Urinary bladder (tissue), 4 donors: ENCODE measurements around the gene UCP2. TPM values are rescaled to one million over a fixed set of nuclear protein-coding genes. Genes with fewer than 3 reads are reported as not detected.

Experiments used
- DNase-seq: peaks from one replicate; pipeline ENCODE4 v3.0.0-alpha.2; 2015; ENCODE audit errors: extremely low spot score
- H3K27ac ChIP-seq: one replicate; pipeline ENCODE4 v1.5.1; 2013; ENCODE audit warnings: low read depth, mild to moderate bottlenecking, moderate library complexity
- H3K36me3 ChIP-seq: one replicate; pipeline ENCODE4 v1.6.1; 2013; ENCODE audit warnings: mild to moderate bottlenecking, moderate library complexity; ENCODE audit not compliant: insufficient read depth
- H3K4me1 ChIP-seq: one replicate; pipeline ENCODE4 v1.6.1; 2013; ENCODE audit warnings: mild to moderate bottlenecking, moderate library complexity; ENCODE audit not compliant: insufficient read depth
- H3K4me3 ChIP-seq: one replicate; pipeline ENCODE4 v1.5.1; 2013; ENCODE audit warnings: low read depth, low read length
- WGBS: extraction: QIAGEN DNeasy Blood & Tissue Kit; methylation state at CpG from one replicate; pipeline ENCODE4 v1.1.7; 2013; 5-methylcytosine and 5-hydroxymethylcytosine counted together
- polyA plus RNA-seq: library from polyadenylated mRNA; stranded (reverse); fragments of 200-250 nt; gene quantifications from one replicate; pipeline ENCODE4 v1.2.3, GENCODE V29; 2013
- total RNA-seq: library from RNA; depleted of rRNA; stranded (reverse); fragments of >200 nt; gene quantifications from one replicate; pipeline ENCODE4 v1.2.3, GENCODE V29; 2014
- donor health status: healthy with polysubstance abuse.
- donor health status: healthy.

The UCP2 gene
- total and polyA plus RNA-seq, 2 donors, result 16.2 to 29.6 TPM

- 95% methylated on average over 29 of the region's 29 CpGs for WGBS
- H3K4me3 ChIP-seq, result no peak overlapping the region
- H3K4me1 ChIP-seq, result no peaks in the 10 kb centered on the region
- no peak for DNase-seq
- no peaks in the 10 kb centered on the region for H3K36me3 ChIP-seq
- H3K27ac ChIP-seq, result no peak overlapping the region
Observed at GRCh38 chr11:74005721-74006517, 23.3 kb upstream of the UCP2 start.

- no peak overlapping the region for H3K4me3 ChIP-seq
- 75% methylated on average over 11 of the region's 11 CpGs for WGBS
- H3K36me3 ChIP-seq, result no peaks in the 10 kb centered on the region
- no peak for DNase-seq
- H3K4me1 ChIP-seq, result no peaks in the 10 kb centered on the region
- H3K27ac ChIP-seq, result no peak overlapping the region
Observed at GRCh38 chr11:74004759-74005615, 22.3 kb upstream of the UCP2 start.

- Histone ChIP-seq H3K4me3 (no peak overlapping the region), H3K4me1 (no peaks in the 10 kb centered on the region), H3K36me3 (no peaks in the 10 kb centered on the region), H3K27ac (no peak overlapping the region)
- no peak for DNase-seq
- 83% methylated on average over 6 of the region's 6 CpGs for WGBS
Observed at GRCh38 chr11:74004046-74004695, 21.5 kb upstream of the UCP2 start.

- H3K4me1 ChIP-seq, result no peaks in the 10 kb centered on the region
- no peak for DNase-seq
- H3K36me3 ChIP-seq, result no peaks in the 10 kb centered on the region
- 92% methylated on average over 4 of the region's 4 CpGs for WGBS
- no peak overlapping the region for H3K27ac ChIP-seq
- no peak overlapping the region for H3K4me3 ChIP-seq
Observed at GRCh38 chr11:74002832-74003231, 20.2 kb upstream of the UCP2 start.

- no peak for DNase-seq
- no peak overlapping the region for H3K27ac ChIP-seq
- H3K4me3 ChIP-seq, result no peak overlapping the region
- H3K4me1 ChIP-seq, result no peaks in the 10 kb centered on the region
- 77% methylated on average over 7 of the region's 7 CpGs for WGBS
- H3K36me3 ChIP-seq, result no peaks in the 10 kb centered on the region
Observed at GRCh38 chr11:74001822-74002286, 19.2 kb upstream of the UCP2 start.

GRCh38 chr11:74000307-74001133, 17.9 kb upstream of the UCP2 start:
- WGBS, result 83% methylated on average over 14 of the region's 14 CpGs
- DNase-seq, result no peak
- H3K36me3 ChIP-seq, result no peaks in the 10 kb centered on the region

GRCh38 chr11:73999581-74000306, 17.1 kb upstream of the UCP2 start:
- H3K36me3 ChIP-seq, result no peaks in the 10 kb centered on the region
- H3K4me1 ChIP-seq, result no peaks in the 10 kb centered on the region
- no peak for DNase-seq
- WGBS, result 89% methylated on average over 8 of the region's 8 CpGs
- no peak overlapping the region for H3K4me3 ChIP-seq
- H3K27ac ChIP-seq, result no peak overlapping the region

More at GRCh38 chr11:74000307-74001133, 17.9 kb upstream of the UCP2 start:
- Histone ChIP-seq H3K4me1 (no peaks in the 10 kb centered on the region), H3K27ac (no peak overlapping the region), H3K4me3 (no peak overlapping the region)

- 92% methylated on average over 13 of the region's 13 CpGs for WGBS
- H3K4me1 ChIP-seq, result no peaks in the 10 kb centered on the region
- H3K27ac ChIP-seq, result no peak overlapping the region
- no peak for DNase-seq
- no peaks in the 10 kb centered on the region for H3K36me3 ChIP-seq
- H3K4me3 ChIP-seq, result no peak overlapping the region
Observed at GRCh38 chr11:73998846-73999575, 16.4 kb upstream of the UCP2 start.

- WGBS, result 85% methylated on average over 6 of the region's 6 CpGs
- Histone ChIP-seq H3K4me3 (no peak overlapping the region), H3K4me1 (no peaks in the 10 kb centered on the region), H3K27ac (no peak overlapping the region), H3K36me3 (no peaks in the 10 kb centered on the region)
- DNase-seq, result no peak
Observed at GRCh38 chr11:73997120-73997770, 14.6 kb upstream of the UCP2 start.

- no peak overlapping the region for H3K4me3 ChIP-seq
- H3K36me3 ChIP-seq, result no peaks in the 10 kb centered on the region
- H3K27ac ChIP-seq, result no peak overlapping the region
- WGBS, result 80% methylated on average over 4 of the region's 4 CpGs
- no peaks in the 10 kb centered on the region for H3K4me1 ChIP-seq
- no peak for DNase-seq
Observed at GRCh38 chr11:73996161-73996747, 13.6 kb upstream of the UCP2 start.

GRCh38 chr11:73995731-73996130, 13.1 kb upstream of the UCP2 start:
- 65% methylated on average over 2 of the region's 2 CpGs for WGBS
- no peaks in the 10 kb centered on the region for H3K36me3 ChIP-seq
- no peak overlapping the region for H3K4me3 ChIP-seq
- no peaks in the 10 kb centered on the region for H3K4me1 ChIP-seq
- H3K27ac ChIP-seq, result no peak overlapping the region
- no peak for DNase-seq
